K562 (cell line): Measurements from ENCODE around the gene SCAMP1. TPM values are rescaled to one million over a fixed set of nuclear protein-coding genes. Genes with fewer than 3 reads are reported as not detected.
A peak's percentile ranks its signal among the peaks of the same experiment; 100 is the strongest.

Experiments used
- ATAC-seq: fragments of 200-7000 bp; cut with Tn5 transposase; 3 replicates; pipeline ENCODE4 v1.9.1; 2020; ENCODE audit warnings: moderate library complexity
- BruUV-seq: library from RNA; stranded (reverse); fragments of 400-500 nt; replicated peaks from 2 replicates; lab custom pipeline; 2021; lab: Mats Ljungman, UMichigan
- CTCF ChIA-PET: fragments of 300-600 bp; formaldehyde crosslinking; extraction: SDS; loops from one replicate; lab custom pipeline; 2021; ENCODE audit warnings: low intra/inter-chr PET ratio; lab: Yijun Ruan, JAX
- POLR2A ChIA-PET: fragments of 300-600, 350-650 bp; sonication (Branson Sonifier 250); formaldehyde crosslinking; extraction: SDS; loops from one replicate; lab custom pipeline; 2021; ENCODE audit warnings: antibody characterized with exemption, inconsistent platforms; lab: Yijun Ruan, JAX
- DNase-seq, 4 experiments: peaks; one replicate each; pipeline versions ENCODE4 v3.0.0 to v3.0.0-alpha.2; 2011 to 2018; ENCODE audit warnings: low spot score in 3 of 4, mixed read lengths in 3 of 4; ENCODE audit errors: extremely low read depth in 1 of 4
- FAIRE-seq: peaks from 2 replicates; lab custom pipeline; 2011; peaks lifted over from hg19 to GRCh38; lab: Jason Lieb, UNC
- H2AFZ ChIP-seq: 2 replicates; pipeline ENCODE4 v1.6.0; 2011; ENCODE audit warnings: low read depth, low read length, control low read depth, inconsistent platforms
- H3K27ac ChIP-seq: fragments of 200-600 bp; 3 replicates; pipeline ENCODE4 v1.8.0; 2011; ENCODE audit warnings: low read depth, mild to moderate bottlenecking, control low read depth, inconsistent platforms, low read length, moderate library complexity, mixed read lengths; ENCODE audit errors: extremely low read depth
- H3K27me3 ChIP-seq, 2 experiments: fragments of 300-600 bp in 1 of 2; 2 replicates in 1 of 2; 3 replicates in 1 of 2; pipeline versions ENCODE4 v1.6.0 to v1.8.0; 2011; ENCODE audit warnings: inconsistent platforms in 2 of 2, low read length in 2 of 2, mild to moderate bottlenecking in 1 of 2, mixed read lengths in 1 of 2, moderate library complexity in 1 of 2; ENCODE audit not compliant: control insufficient read depth in 2 of 2, insufficient read depth in 2 of 2
- H3K36me3 ChIP-seq: fragments of 300-600 bp; 3 replicates; pipeline ENCODE4 v1.8.0; 2011; ENCODE audit warnings: mild to moderate bottlenecking, low read length, inconsistent platforms; ENCODE audit not compliant: control insufficient read depth, insufficient read depth
- H3K4me1 ChIP-seq, 2 experiments: fragments of 200-600 bp in 1 of 2; replicated peaks in 1 of 2; 2 replicates in 1 of 2; 3 replicates in 1 of 2; pipeline versions ENCODE4 v1.5.1 to v1.8.0; 2011; ENCODE audit warnings: inconsistent platforms in 2 of 2, low read length in 2 of 2, mild to moderate bottlenecking in 1 of 2, mixed read lengths in 1 of 2, moderate library complexity in 1 of 2; ENCODE audit not compliant: control insufficient read depth in 2 of 2, insufficient read depth in 2 of 2
- H3K4me2 ChIP-seq: 2 replicates; pipeline ENCODE4 v1.6.1; 2011; ENCODE audit warnings: low read length, control low read depth, inconsistent platforms, mixed read lengths; ENCODE audit not compliant: insufficient read depth
- H3K4me3 ChIP-seq: fragments of 200-600 bp; sonication (generic), shearing (Covaris generic); 2 replicates; pipeline ENCODE4 v1.5.1; 2016; ENCODE audit warnings: control low read depth, inconsistent platforms
- H3K79me2 ChIP-seq: fragments of 200-600 bp; 3 replicates; pipeline ENCODE4 v1.8.0; 2011; ENCODE audit warnings: low read length, inconsistent platforms; ENCODE audit not compliant: control insufficient read depth, insufficient read depth
- H3K9ac ChIP-seq, 2 experiments: 2 replicates each; pipeline versions ENCODE4 v1.6.0 to v1.6.1; 2011; ENCODE audit warnings: low read depth in 2 of 2, low read length in 2 of 2, control low read depth in 1 of 2, inconsistent platforms in 1 of 2, mild to moderate bottlenecking in 1 of 2, mixed read lengths in 1 of 2; ENCODE audit not compliant: insufficient read depth in 1 of 2
- H3K9me1 ChIP-seq: one replicate; pipeline ENCODE4 v1.6.0; 2011; ENCODE audit warnings: inconsistent platforms, mild to moderate bottlenecking, low read length, moderate library complexity; ENCODE audit not compliant: control insufficient read depth, insufficient read depth
- H3K9me3 ChIP-seq: replicated peaks from 2 replicates; pipeline ENCODE4 v1.5.1; 2011; ENCODE audit warnings: low read depth, low read length, inconsistent platforms; ENCODE audit not compliant: control insufficient read depth, insufficient read depth
- H4K20me1 ChIP-seq: replicated peaks from 2 replicates; pipeline ENCODE4 v1.6.1; 2011; ENCODE audit warnings: low read length, inconsistent platforms, mixed read lengths; ENCODE audit not compliant: control insufficient read depth, insufficient read depth
- CCAR2 ChIP-seq: fragments of 200-400 bp; formaldehyde crosslinking; IDR thresholded peaks from 2 replicates; pipeline ENCODE4 v1.6.1; 2017; ENCODE audit warnings: mild to moderate bottlenecking, low read depth, low read length
- WGBS: fragments of 100-300 bp; shearing (Covaris generic); methylation state at CpG from one replicate; pipeline ENCODE4 v1.1.6; 2016; ENCODE audit warnings: low coverage, mixed read lengths; ENCODE audit not compliant: insufficient coverage; ENCODE audit errors: missing lambda C conversion rate; 5-methylcytosine and 5-hydroxymethylcytosine counted together
- in situ Hi-C: fragments of 300-500 bp; cut with MboI; formaldehyde crosslinking; loops from 4 replicates; pipeline ENCODE4 v1.15.0; 2018; ENCODE audit warnings: inconsistent platforms, mixed read lengths
- intact Hi-C: fragments of 100-400 bp; cut with micrococcal nuclease; formaldehyde crosslinking; loops from 2 replicates; pipeline ENCODE4 v1.14.2; 2022
- polyA plus RNA-seq, 8 experiments: library from polyadenylated mRNA; depleted of rRNA in 4 of 8; stranded (reverse) in 5 of 8; unstranded in 3 of 8; fragments of >200 nt; fragmentation: Nextera tagmentation in 2 of 8; fragmentation: Illumina TruSeq in 1 of 8; extraction: Ambion mirVana in 2 of 8; extraction: Trizol in 1 of 8; gene quantifications; 2 replicates each; pipeline versions ENCODE4 v1.2.1 to v1.2.3, GENCODE V29; 2011 to 2014; ENCODE audit warnings: inconsistent platforms in 1 of 8, missing spikeins in 1 of 8
- total RNA-seq, 7 experiments: library from RNA; depleted of rRNA in 6 of 7; stranded (reverse); fragments of >200 nt in 6 of 7; fragmentation: Illumina TruSeq in 2 of 7; extraction: Trizol in 2 of 7; gene quantifications; 2 replicates each; pipeline versions ENCODE4 v1.2.1 to v1.2.3, GENCODE V29; 2011 to 2021; ENCODE audit warnings: low replicate concordance in 1 of 7
- TF ChIP-seq, protein P1 (sequence below), 3 experiments: IDR thresholded peaks in 2 of 3; conservative IDR thresholded peaks in 1 of 3; 2 replicates each; pipeline ENCODE4 v1.5.1; 2011 to 2012; ENCODE audit warnings: low read length in 3 of 3, mild to moderate bottlenecking in 3 of 3, control low read depth in 2 of 3, improper control_type of control experiment in 1 of 3, inconsistent platforms in 1 of 3, low read depth in 1 of 3, mixed read lengths in 1 of 3, moderate library complexity in 1 of 3; ENCODE audit not compliant: insufficient read depth in 2 of 3

Gene SCAMP1
- total and polyA plus RNA-seq, 9 of the 15 experiments (the other 6 are each of a cell fraction or from before 2014, with no cell fraction given) = 5.4 to 23.9 (median 13.8) TPM

DNA sequence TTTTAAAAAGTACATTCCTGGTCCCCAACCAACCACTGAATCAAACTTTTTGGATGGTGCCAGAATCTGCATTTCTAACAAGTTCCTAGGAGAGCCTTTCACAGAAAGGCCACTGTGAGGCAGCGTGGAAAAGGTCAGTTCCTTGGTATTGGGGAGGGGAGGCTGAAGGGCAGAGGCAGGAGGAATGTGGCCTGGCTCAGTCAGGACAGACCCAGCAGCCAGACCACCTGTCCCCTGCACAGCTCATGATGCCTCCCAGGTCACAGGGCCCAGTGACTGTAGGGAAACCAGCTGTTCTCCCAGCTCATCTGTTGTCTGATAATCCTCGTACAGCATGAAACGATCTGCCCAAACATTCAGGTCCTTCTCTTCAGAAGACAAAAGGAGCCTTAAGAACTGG lies 155.3 kb downstream of the SCAMP1 start:
- BruUV-seq = no TSS peak
- no peak for TF ChIP-seq CCAR2
- TF ChIP-seq, protein P1, sequence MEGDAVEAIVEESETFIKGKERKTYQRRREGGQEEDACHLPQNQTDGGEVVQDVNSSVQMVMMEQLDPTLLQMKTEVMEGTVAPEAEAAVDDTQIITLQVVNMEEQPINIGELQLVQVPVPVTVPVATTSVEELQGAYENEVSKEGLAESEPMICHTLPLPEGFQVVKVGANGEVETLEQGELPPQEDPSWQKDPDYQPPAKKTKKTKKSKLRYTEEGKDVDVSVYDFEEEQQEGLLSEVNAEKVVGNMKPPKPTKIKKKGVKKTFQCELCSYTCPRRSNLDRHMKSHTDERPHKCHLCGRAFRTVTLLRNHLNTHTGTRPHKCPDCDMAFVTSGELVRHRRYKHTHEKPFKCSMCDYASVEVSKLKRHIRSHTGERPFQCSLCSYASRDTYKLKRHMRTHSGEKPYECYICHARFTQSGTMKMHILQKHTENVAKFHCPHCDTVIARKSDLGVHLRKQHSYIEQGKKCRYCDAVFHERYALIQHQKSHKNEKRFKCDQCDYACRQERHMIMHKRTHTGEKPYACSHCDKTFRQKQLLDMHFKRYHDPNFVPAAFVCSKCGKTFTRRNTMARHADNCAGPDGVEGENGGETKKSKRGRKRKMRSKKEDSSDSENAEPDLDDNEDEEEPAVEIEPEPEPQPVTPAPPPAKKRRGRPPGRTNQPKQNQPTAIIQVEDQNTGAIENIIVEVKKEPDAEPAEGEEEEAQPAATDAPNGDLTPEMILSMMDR (IDR thresholded peaks at IDR 0.05 in 2 of 3, conservative IDR thresholded peaks at IDR 0.05 in 1 of 3; ENCODE audit: insufficient read depth in 2 of 3, low read depth in 1 of 3, low read length in 3 of 3) = peak in 2 of 3 experiments; percentile 16 to 18; a peak in 1 of 6 replicates
- no peak overlapping the region for H3K4me3 ChIP-seq
- WGBS = 32% methylated on average over 3 of the region's 3 CpGs
- H4K20me1 ChIP-seq = no peaks in the 10 kb centered on the region
- peak overlapping the region; percentile 51 for H2AFZ ChIP-seq
- no peak overlapping the region for H3K27ac ChIP-seq
- intact Hi-C loops = no loop called here
- H3K27me3 ChIP-seq = no peaks in the 10 kb centered on the region
- peaks cover 4 to 8% of the 10 kb centered on the region in 2 experiments; a peak in 3 of 5 replicates for H3K4me1 ChIP-seq
- ChIA-PET CTCF (no interaction called here), POLR2A (interaction anchor here (1.0 to 1.2 kb wide), 3 partner anchors 10 to 220 kb away, joined by 3 to 4 read pairs (median 4); no protein-coding TSS in a partner anchor)
- in situ Hi-C loops = loop anchor here (25.0 kb wide), 1 partner anchor 1897 kb away; the partner anchor contains the start of gene ZFYVE16
- H3K4me2 ChIP-seq = no peak overlapping the region
- no peaks in the 10 kb centered on the region for H3K79me2 ChIP-seq
- H3K36me3 ChIP-seq = no peaks in the 10 kb centered on the region
- no peaks in the 10 kb centered on the region for H3K9me3 ChIP-seq
- no peak overlapping the region; a peak in 1 of 4 replicates for H3K9ac ChIP-seq
- H3K9me1 ChIP-seq = no peaks in the 10 kb centered on the region
- DNase-seq (no peak), ATAC-seq (peak; percentile 60; the same call in 2 of the 3 replicates), FAIRE-seq (no peak)
